Right atrium auricular region (tissue), 2 donors: ENCODE data around the gene C1GALT1. TPM values are rescaled to one million over a fixed set of nuclear protein-coding genes. Genes with fewer than 3 reads are reported as not detected.

Experiments
- DNase-seq: peaks from one replicate; pipeline ENCODE4 v3.0.0-alpha.2; 2019; ENCODE audit warnings: low spot score
- H3K27ac ChIP-seq, 2 donors: fragments of 200-600 bp; sonication (generic); 1 replicate in 1 of 2; 2 replicates in 1 of 2; pipeline ENCODE4 v1.5.1; 2016 to 2019
- H3K27me3 ChIP-seq, 2 donors: fragments of 200-600 bp; sonication (generic); one replicate each; pipeline versions ENCODE4 v1.5.1 to v1.6.0; 2017 to 2019
- H3K36me3 ChIP-seq: fragments of 200-600 bp; sonication (generic); one replicate; pipeline ENCODE4 v1.5.1; 2016
- H3K4me1 ChIP-seq, 2 donors: fragments of 200-600 bp; sonication (generic); one replicate each; pipeline versions ENCODE4 v1.5.1 to v1.6.0; 2017 to 2019
- H3K4me3 ChIP-seq, 2 donors: fragments of 200-600 bp; sonication (generic); 1 replicate in 1 of 2; 2 replicates in 1 of 2; pipeline ENCODE4 v1.5.1; 2017 to 2019; ENCODE audit warnings: mild to moderate bottlenecking in 1 of 2, moderate library complexity in 1 of 2
- H3K9me3 ChIP-seq, 2 donors: fragments of 200-600 bp; sonication (generic); one replicate each; pipeline ENCODE4 v1.5.1; 2019
- CTCF ChIP-seq, 2 donors: fragments of 200-600 bp; sonication (generic); IDR thresholded peaks; one replicate each; pipeline ENCODE4 v1.5.1; 2019; ENCODE audit warnings: antibody characterized with exemption in 2 of 2
- total RNA-seq, 2 donors: library from RNA; depleted of rRNA; stranded (reverse); fragments of >200 nt; gene quantifications; one replicate each; pipeline ENCODE4 v1.1.0, GENCODE V29; 2016

Gene C1GALT1
- total RNA-seq, 2 donors from 2014 or later = 21.1 to 25.1 TPM

GRCh38 chr7:7257899-7258692 lies 75.8 kb downstream of the C1GALT1 start:
- H3K4me3 ChIP-seq = no peak overlapping the region
- no peak for DNase-seq

GRCh38 chr7:7261863-7262262 lies 79.5 kb downstream of the C1GALT1 start:
- Histone ChIP-seq H3K36me3 (no peaks in the 10 kb centered on the region), H3K4me1 (peaks cover 0 to 11% of the 10 kb centered on the region in 2 donors), H3K9me3 (peaks cover 0 to 4% of the 10 kb centered on the region in 2 donors), H3K4me3 (no peak overlapping the region), H3K27ac (no peak overlapping the region), H3K27me3 (no peaks in the 10 kb centered on the region)
- no peak for DNase-seq
- no peak for TF ChIP-seq CTCF (IDR thresholded peaks at IDR 0.05)

More at GRCh38 chr7:7257899-7258692, 75.8 kb downstream of the C1GALT1 start:
- Histone ChIP-seq H3K27ac (no peak overlapping the region), H3K27me3 (no peaks in the 10 kb centered on the region), H3K9me3 (peaks cover 0 to 4% of the 10 kb centered on the region in 2 donors), H3K36me3 (no peaks in the 10 kb centered on the region), H3K4me1 (peaks cover 0 to 7% of the 10 kb centered on the region in 2 donors)
- no peak for TF ChIP-seq CTCF (IDR thresholded peaks at IDR 0.05)

GRCh38 chr7:7263297-7264230 lies 81.2 kb downstream of the C1GALT1 start:
- H3K27ac ChIP-seq = no peak overlapping the region
- H3K36me3 ChIP-seq = no peaks in the 10 kb centered on the region
- TF ChIP-seq CTCF (IDR thresholded peaks at IDR 0.05) = no peak
- H3K9me3 ChIP-seq = peaks cover 0 to 4% of the 10 kb centered on the region in 2 donors
- H3K27me3 ChIP-seq = no peaks in the 10 kb centered on the region
- DNase-seq = no peak
- H3K4me3 ChIP-seq = no peak overlapping the region
- peaks cover 0 to 5% of the 10 kb centered on the region in 2 donors for H3K4me1 ChIP-seq

- Histone ChIP-seq H3K4me3 (no peak overlapping the region), H3K9me3 (peaks cover 0 to 4% of the 10 kb centered on the region in 2 donors), H3K4me1 (peaks cover 0 to 5% of the 10 kb centered on the region in 2 donors), H3K27ac (no peak overlapping the region), H3K27me3 (no peaks in the 10 kb centered on the region), H3K36me3 (no peaks in the 10 kb centered on the region)
- no peak for TF ChIP-seq CTCF (IDR thresholded peaks at IDR 0.05)
- DNase-seq = no peak
Observed at GRCh38 chr7:7264306-7265040, 82.1 kb downstream of the C1GALT1 start.
